GM19452 (cell line): ENCODE data around the gene BIN2.
"Not testable (repeated sequence)": the region's sequence is repeated elsewhere in the genome, so short reads cannot be mapped to it uniquely, and the experiment has no call there.

ENCODE experiments used
- ATAC-seq: cut with Tn5 transposase; IDR thresholded peaks from one replicate; pipeline ENCODE4 v1.9.1; 2021; ENCODE audit not compliant: unreplicated experiment

BIN2 gene

GRCh38 chr12:51263341-51263740 lies 60.6 kb downstream of the BIN2 start:
- ATAC-seq = no peak

DNA sequence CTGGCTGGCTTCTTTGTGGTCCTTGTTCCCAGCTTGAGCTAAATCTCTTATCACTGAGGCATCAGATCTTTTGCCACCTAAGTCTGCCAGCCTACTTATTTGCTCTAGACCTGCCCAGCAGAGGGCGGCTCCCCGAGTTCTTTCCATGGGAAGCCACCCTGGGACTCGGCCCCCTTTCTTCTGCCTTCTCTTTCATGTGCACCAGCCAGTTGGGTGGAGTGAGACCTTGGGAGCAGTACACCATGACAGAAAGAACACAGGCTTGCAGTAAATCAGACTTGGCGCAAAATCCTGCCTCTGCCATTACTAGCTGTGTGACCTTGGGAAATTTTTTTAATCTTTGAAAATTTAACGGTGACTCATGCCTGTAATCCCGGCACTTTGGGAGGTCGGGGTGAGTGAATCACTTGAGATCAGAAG lies 61.2 kb downstream of the BIN2 start:
- no peak for ATAC-seq

- not testable (repeated sequence) for ATAC-seq
Observed at GRCh38 chr12:51259600-51259999, 64.4 kb downstream of the BIN2 start.

DNA sequence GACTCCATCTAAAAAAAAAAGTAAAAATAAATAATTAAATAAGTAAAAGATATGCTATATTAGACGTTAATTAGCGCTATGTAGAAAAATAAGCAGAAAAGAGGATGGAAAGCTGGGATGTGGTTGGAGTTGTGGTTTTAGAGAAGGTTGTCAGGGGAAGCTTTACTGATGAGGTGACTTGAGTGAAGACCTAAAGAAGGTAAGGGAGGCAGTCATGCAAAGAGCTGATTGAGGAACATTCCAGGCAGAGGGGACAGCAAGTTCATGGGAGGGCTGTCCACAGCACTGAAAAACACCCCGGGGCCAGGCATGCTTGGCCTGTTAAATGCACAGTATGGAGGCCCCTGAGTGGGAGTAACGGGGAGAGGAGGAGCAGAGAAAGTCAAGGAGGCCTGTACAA lies 69.4 kb downstream of the BIN2 start:
- ATAC-seq = no peak

DNA sequence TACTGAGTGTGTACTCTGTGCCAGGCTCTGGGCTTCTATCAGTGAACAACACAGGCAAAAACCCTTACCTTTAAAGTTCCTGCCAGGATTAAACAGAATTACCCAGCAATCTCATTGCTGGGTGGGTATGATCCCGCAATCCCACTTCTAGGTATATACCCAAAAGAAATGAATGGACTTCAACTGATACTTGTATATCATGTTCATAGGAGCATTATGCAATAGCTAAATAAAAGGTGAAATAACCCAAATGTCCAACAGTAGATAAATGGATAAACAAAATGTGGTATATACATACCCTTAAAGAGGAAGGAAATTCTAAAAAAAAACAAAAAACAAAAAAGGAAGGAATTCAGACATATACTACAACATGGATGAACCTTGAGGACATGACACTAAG lies 70.7 kb downstream of the BIN2 start:
- no peak for ATAC-seq

GRCh38 chr12:51247523-51248206 lies 76.3 kb downstream of the BIN2 start:
- no peak for ATAC-seq

DNA sequence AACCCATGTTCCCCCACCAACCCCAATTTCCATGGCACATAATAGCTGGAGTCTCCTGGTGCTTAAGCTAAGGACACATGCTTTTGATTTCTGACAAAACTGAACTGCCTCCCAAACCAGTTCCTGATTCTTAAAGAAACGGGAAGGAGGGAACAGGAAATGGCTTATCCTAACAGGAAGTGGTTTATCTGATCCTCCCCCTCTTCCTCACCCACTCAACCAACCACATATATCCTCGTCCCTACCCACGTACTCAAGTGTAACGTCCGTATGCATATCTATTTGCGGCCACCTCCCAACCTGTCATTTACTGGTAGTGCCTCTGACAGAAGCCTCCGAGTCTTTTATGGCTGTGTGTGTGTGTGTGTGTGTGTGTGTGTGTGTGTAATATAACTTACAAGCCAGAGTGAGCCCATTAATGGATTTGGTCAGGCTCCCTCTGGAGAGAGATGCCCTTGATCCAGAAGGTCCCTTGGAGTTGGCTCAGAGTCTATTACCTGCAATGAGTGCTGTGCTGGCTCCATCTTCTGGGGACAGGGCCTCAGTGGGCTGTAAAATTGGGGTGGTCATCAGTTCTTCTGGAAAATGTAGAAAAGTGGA lies 77.6 kb downstream of the BIN2 start:
- no peak for ATAC-seq

GRCh38 chr12:51245476-51246253 lies 78.3 kb downstream of the BIN2 start:
- no peak for ATAC-seq

- no peak for ATAC-seq
Observed at GRCh38 chr12:51244269-51244668, 79.7 kb downstream of the BIN2 start.

- no peak for ATAC-seq
Observed at GRCh38 chr12:51242876-51243275, 81.1 kb downstream of the BIN2 start.

DNA sequence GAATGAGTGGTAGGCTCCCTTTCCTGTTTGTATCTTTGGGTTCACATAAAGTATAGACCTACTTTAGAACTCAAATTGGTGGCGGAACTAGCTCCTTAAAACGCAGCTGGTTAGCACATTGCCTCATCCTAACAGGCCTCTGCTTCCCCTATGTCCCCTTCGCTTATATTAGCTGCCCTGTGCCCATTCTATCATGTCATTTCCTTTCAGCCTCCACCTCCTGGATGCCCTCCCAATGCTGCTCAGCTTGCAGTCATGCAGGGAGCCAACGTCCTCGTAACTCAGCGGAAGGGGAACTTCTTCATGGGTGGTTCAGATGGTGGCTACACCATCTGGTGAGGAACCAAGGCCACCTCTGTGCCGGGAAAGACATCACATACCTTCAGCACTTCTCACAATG lies 81.9 kb downstream of the BIN2 start:
- no peak for ATAC-seq

DNA sequence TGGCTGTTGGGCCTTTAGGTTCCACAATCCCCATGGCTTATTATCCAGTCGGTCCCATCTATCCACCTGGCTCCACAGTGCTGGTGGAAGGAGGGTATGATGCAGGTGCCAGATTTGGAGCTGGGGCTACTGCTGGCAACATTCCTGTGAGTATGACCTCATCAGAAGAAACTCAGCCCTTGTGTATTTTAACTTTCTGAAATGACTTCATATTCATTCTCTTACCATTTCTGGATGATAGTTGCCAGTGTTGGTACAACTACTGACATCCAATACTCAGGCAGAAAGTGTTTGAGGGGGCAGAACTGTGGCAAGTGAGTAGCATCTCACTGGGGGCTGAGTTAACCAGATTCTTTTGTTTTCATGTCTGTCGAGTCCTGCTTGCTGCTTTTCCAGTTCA lies 83.0 kb downstream of the BIN2 start:
- no peak for ATAC-seq

DNA sequence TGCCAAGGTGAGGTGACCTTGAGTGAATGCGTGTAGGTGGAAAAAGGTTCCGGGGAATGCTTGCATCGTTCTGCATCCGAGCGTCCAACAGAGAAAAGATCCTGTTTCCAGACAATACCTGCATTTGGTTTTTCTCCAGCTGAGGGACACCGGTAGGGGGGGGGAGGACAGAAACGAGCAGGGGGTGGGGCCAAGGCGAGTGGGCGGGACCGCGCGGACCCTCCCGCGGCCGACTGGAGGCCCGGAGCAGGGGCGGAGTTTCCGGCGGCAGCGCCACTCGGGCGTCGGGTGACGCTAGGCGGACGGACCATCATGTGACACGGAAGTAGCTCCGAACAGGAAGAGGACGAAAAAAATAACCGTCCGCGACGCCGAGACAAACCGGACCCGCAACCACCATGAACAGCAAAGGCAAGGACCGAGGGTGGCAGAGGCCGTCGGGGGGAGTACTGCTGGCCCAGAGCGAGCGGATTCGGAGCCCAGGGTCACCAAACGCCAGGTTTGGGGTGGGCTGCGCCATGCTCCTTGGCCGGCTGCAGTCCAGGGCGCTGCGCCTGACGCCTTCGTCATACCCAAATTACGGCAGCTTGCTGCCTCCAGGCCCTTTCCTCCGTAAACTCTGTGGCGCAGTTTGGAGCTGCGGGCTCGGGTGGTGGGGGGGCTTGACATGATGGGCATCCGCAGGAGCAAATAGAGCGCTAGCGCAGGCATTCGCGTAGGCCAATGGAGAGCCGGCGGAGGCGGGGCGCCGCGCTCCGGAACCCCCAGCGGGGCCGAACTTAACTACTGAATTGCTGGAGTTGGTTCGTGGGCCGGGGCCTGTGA lies 85.3 kb downstream of the BIN2 start, which contains the start of gene DAZAP2:
TSS of gene DAZAP2 (plus strand) at position 317 of the 825 bp plus-strand sequence. CDS start at position 399, 82 bp downstream.
- peak; percentile 85 for ATAC-seq

GRCh38 chr12:51238037-51238509 lies 85.9 kb downstream of the BIN2 start:
- ATAC-seq = peak; percentile 13

GRCh38 chr12:51234530-51234929 lies 89.4 kb downstream of the BIN2 start:
- ATAC-seq = no peak

DNA sequence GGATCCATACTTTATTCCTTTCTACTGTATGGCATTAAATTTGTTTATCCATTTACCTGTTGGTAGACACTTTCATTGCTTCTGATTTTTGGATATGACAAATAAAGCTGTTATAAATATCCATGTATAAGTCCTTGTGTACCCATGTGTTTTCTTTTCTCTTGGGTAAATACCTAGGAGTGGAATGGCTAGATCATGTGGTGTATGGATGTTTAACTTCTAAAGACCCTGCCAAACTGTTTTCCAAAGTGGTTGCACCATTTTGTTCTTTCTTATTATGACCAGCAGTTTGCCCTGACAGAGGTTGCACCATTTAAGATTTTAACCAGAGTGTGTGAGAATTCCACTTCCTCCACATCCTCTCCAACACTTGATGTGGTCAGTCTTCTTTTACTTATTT lies 91.3 kb downstream of the BIN2 start:
- no peak for ATAC-seq
